ENCODE measurements around the gene FOXN3.
"Not testable (repeated sequence)": the region's sequence is repeated elsewhere in the genome, so short reads cannot be mapped to it uniquely, and the experiment has no call there.

FOXN3 gene

DNA sequence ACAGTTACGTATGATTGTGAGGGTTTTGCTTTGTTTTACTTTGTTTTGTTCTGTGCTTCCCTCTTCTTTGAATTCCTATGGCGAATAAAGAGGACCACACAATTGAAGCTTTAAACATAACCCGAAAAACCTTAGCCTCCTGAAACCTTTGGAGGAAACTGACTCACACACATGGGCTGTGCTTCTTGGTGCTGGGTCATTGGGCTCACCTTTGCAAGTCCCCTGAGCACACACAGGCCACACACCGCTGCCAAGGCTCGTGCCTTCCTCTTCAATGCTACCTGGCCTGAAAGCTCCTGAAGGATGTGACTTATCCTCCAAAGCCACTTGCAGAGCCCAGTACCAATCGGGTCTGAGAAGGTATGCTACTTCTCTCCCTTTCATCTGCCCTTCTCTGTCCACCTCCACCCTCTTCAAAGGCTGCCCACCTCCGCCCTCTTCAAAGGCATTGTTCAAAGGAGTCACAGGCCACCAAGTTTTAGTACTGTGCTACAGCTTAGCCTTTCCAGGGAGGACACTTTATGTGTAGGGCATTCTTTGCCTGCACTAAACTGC lies 114.6 kb downstream of the FOXN3 start:
- no peak for DNase-seq

DNA sequence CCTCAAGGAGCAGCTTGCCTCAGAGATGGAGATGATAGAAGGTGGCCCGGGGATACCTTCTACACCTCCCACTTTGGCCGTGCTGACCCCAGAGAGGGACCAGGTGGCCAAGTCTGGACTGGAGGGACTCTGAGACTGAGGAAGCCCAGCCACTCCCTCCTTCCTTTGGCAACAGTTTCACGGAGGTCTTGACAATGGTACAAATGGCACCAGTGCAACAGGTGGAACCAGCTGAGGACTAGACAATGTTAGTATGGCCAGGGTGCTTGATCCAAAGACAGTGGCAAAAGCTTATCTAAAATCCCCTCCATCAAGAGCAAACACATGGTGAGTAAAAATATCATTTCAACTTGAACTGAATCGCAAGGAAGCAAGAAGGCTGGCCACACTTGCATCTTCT lies 117.4 kb downstream of the FOXN3 start:
- DNase-seq: no peak

DNA sequence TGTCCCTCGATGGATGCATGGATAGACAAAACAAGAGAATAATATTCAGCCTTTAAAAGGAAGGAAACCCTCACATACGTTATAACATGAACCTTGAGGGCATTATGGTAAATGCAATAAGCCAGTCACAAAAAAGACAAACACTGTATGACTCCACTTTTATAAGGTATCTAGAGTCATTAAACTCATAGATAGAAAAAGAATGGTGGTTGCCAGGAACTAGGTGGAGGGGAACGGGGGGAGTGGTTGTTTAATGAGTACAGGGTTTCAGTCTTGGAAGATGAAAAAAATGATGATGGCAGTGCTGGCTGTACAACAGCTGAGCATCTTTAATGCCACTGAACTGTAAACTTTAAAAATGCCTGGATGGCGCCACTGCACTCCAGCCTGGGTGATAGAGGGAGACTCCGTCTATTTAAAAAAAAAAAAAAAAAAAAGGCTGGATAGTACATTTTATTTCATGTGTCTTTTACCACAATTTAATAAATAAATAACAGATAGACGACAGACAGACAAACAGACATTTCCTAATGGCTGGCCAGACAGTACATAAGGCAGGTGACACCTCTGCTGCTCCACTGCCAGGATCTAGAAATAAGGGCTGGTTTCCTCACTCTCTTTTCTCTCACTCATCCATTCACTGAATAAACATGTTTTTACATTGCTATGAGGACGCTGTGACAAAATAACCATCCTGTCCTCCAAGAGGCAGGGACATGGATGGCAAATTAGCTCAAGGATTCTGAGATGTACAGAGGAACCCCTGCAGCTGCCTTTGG lies 118.8 kb downstream of the FOXN3 start:
- DNase-seq: no peak

DNA sequence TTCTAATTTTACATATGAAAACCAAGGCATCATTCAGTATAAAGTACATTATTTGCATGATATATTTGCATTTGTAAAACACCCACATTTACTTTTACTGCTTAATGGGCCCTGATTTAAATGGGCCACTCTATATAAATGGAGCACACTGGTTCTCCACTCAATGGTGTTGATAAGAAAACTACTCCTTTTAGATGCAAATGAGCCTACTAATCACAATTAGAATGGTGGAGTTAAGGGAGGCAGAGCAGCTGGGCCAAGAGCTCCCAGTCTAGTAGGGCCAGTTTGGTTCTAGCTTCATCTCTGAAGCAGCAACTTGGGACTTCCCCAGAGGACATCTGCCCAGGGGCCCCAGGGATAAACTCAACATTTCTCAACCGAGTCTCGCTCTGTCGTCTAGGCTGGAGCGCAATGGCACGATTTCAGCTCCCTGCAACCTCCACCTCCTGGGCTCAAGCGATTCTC lies 120.7 kb downstream of the FOXN3 start:
- no peak for DNase-seq

DNA sequence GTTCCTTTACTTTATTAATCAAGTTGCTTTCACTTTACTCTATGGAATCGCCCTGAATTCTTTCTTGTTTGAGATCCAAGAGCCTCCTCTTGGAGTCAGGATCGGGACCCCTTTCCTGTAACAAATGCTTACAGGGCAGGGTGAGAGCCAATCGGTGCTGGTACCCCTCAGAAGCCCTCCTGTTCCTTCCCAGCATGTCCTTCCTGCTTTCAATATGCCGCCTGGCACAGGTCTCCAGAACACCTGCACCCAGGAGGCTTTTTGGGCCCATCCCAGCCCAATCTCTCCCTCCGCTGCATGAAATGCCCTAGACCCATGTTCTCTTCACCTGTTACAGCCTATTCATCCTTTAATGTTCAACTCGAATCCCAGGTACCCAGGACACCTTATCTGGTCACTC lies 122.2 kb downstream of the FOXN3 start:
- no peak for DNase-seq

DNA sequence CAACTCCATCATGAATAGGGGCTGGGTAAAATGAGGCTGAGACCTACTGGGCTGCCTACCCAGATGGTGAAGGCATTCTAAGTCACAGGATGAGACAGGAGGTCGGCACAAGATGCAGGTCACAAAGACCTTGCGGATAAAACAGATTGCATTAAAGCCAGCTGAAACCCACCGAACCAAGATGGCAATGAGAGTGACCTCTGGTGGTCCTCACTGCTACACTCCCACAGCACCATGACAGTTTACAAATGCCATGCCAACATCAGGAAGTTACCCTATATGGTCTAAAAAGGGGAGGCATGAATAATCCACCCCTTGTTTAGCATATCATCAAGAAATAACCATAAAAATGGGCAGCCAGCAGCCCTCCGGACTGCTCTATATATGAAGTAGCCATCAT lies 122.6 kb downstream of the FOXN3 start:
- DNase-seq: not testable (repeated sequence)

DNA sequence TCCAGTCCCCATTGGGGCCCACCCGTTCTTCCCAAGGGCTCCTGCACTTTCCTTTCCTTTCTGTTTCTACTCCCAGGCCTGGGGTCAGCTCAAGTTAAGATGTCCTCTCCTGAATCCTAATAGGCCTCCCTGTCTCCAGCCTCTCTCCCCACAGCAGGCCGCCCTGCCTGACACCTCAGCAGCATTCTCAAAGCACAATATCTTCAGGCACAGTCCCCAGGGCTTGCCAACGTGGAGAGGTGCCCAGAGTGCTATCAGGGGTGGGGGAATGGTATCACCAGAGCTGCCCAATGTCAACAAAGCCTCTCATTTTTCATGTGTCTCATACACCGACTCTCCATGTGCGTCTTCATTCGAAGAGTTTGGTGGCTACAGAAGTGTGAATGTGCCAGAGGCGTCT lies 123.0 kb downstream of the FOXN3 start:
- DNase-seq: no peak

DNA sequence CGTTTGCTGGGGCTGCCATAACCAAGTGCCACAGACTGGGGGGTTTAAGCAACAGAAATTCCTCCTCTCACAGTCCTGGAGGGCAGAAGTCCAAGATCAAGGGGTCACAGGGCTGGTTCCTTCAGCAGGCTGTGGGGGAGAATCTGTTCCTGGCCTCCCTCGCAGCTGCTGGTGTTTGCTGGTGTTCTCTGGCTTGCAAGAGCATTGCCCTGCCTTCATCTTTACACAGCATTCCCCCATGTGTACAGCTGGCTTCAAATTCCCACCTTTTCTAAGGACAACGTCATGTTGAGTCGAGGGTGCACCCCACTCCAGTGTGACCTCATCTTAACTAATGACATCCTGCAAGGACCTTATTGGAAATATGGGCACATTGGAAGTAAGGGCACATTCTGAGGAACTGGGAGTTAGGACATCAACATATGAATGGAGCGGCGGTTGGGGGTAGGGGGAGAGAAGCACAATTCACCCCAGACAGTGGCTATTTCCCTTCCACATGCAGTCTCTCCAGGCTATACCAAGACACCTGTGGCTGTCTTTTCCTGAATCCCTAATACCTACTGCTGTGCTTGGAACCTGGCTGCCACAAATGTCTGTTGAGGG lies 123.6 kb downstream of the FOXN3 start:
- no peak for DNase-seq

DNA sequence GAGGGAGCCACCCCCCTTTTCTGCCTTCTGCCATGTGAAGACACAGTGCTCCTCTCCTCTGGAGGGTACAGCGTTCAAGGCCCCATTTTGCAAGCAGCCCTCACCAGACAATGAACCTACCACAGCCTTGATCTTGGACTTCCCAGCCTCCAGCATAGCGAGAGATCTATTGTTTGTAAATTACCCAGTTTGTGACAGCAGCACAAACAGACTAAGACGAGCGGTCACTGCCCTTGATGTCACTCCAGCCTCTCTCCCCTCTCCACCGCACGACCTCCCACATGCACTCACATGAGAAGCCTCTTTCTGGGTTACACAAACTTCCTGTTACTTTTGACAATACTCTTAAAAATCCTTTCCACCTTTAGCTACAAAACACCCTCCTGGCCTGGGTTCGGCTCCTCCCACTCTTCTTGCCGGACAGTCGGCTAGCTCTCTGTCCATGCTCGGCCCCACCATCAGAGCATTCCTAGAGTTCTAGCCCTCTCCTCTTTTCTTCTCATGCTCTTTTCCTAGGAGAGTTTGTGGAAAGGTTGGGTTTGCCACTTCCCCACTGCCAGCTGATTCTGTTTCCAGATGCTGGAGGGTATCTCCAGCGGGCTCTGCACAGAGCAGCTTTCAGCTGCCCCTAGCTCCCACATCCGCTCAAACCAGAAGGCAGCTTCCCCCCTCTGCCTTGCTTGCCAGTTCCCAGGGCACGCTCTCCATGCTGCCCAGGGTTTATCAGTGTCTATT lies 124.3 kb downstream of the FOXN3 start:
- no peak for DNase-seq

DNA sequence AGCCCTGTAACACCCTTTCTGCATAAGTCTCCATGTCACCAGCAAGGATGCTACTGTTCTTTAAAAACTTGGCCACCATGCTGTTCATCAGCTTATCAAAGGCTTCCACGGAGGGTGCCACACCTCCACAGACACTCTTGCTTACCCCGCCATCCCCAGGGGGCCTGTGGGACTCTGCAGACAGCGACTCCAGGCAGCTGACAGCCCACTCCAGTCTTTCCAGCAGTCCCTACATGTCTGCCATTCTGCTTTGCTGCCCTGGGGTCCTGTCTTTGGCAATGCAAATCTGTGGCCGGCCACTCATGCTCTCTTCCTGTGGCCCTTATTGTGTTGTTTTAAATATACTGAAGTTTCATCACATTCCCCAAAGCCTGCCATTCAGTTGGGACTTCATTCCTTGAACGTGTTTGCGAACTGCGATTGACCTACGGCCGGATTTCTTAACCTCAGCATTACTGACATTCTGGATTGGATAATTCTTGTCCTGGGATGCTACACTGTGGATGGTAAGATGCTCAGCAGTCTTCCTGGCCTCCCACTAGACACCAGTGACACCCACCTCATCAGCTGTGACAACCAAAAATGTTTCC lies 125.6 kb downstream of the FOXN3 start:
- no peak for DNase-seq

DNA sequence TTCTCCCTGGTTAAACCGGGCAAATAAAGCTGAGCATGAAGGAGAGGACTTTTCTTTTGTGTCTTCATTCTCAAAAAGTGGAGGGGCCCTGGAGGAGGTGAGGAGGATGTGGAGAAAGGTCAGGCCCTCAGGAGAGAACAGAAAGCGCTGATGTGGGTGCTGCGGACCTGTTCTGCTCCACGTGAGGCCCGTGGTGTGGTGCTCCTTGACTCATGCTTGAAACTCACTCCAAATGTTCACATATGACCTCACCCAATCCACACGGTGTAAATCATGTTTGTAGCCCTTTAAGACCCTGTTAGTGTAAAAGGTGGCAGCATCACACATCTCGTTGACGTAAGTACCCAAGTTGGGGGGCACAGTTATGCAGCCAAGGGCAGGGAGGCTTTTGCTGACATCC lies 126.2 kb downstream of the FOXN3 start:
- no peak for DNase-seq

DNA sequence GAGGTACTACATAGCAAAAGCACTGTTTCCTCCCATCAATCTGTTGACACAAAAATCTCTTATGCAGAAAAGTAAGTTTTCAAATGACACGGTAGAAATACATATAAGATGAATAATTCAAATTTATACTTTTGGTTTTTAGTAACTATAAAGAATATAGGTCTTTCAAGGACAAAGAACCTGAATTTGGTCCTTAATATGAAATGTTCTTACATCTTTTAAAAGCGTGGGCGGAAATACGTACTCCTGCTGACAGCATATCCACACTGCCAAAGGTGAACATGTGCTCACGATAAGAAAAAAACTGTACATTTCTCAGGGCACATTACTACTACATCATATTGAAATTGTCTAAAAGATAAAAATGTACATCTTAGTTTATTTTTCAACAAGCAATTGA lies 127.6 kb downstream of the FOXN3 start:
- no peak for DNase-seq

DNA sequence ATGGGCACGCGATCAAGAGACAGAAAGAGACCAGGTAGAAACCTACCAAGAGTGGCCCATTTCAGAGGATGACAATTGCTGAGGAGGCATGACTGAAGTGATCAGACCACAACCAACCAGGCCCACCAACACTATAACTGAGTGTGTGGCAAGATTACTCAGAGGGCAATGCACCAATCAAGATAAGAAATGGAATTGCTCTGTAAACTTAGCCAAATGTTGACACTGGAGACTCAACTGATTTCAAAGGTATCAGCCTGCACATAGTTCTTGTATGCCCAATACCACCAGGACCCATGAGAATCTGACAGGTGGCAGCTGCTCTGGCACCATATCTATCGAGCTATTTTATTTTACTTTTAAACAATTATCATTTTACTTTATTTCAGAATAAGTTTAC lies 128.9 kb downstream of the FOXN3 start:
- DNase-seq: no peak

DNA sequence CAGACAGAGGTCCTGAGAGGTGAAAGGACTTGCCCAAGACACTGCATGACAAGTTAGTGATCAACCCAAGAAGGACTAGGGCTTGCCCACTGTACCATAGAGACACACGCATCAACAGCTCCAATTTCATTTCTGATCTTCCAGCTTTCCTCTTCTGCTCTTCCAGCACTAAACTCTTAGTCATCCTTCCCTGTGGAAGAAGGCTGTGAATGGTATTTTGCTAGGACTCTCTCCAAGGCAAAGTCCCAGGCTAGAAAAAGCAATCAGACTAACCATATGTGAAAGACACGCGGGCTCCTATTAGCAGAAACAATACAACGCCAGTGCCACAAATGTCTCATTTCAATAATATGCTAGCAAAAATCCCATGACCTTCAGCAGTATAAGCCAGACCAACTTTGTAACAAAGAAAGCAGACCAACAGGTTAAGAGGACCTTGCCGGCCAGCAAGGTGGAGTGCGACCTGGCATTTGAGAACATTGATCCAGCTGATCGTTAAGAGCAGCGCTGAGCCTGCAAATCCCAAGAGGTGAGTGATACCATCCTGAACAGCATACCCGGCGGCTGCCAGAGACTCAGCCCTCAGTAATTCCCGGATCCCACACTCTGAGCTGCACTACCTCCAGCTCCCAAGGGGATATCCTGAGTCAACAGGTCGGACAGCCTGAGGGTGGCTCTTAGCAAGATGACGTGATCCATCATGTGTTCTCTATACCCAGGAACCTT lies 132.5 kb downstream of the FOXN3 start:
- no peak for DNase-seq

DNA sequence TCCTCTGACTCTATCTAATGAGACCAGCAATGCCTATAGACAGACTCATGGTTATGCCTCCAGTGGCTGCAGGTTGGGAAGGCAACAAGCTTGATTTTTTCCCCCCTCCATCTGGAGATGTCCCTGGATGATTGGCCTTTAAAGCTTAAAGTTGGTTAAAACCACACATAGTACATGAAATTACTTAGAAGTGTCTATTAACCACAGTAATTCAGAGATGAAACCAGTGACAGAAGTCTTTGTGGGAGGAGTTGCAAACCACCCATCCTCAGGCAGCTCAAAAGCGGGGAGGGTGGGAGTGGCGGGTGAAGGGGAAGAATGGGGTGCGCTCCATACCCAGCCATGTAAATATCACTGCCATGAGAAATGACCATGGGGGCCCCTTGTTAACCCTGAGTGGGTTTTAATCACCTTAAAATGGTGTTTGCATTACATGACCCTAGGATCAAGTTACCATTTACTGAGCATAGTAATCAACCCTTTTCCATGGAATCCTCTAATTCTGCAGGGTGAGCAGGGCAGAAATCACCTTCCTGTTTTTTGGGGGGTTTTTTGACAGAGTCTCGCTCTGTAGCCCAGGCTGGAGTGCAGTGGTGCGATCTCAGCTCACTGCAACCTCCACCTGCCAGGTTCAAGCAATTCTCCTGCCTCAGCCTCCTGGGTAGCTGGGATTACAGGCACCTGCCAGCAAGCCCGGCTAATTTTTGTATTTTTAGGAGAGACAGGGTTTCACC lies 133.5 kb downstream of the FOXN3 start:
- peak in 1 of 5 donors; percentile 50 for DNase-seq

DNA sequence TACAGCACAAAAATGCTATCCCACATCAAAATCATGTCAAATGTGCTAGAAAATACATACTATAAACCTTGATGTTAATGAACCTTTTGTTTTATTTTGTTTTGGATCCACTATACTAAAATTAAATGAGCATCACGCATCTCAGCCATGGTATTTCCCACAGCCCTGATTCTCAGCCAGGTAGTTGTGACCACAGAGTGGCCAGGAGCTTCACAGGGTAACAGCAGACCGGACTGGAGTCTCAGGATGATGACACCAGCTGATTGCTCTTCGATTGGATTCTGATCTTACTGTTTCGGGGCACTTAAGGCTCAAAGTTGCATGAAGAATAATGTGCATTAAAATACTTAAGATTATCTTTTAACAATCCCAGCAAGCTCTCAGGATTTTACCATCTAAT lies 134.8 kb downstream of the FOXN3 start:
- no peak for DNase-seq

DNA sequence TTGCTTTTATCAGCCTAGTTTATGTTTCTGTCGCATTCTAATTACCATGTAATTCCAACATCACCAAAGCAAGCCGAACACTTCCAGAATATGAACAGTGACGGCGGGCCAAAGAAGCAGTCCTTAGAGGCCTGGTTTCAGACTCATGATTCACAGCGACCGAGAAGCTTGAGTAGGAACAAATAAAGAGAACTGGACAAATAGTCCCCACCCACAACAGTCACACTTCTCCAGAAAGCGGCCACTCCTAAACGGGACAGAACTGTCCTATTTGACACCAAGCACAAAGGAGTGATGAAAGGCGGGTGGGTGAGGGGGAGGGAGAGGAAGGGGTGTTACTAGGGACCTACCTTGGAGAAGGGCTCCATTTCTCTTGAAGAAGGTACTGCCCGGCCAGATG lies 136.4 kb downstream of the FOXN3 start:
- DNase-seq: no peak

DNA sequence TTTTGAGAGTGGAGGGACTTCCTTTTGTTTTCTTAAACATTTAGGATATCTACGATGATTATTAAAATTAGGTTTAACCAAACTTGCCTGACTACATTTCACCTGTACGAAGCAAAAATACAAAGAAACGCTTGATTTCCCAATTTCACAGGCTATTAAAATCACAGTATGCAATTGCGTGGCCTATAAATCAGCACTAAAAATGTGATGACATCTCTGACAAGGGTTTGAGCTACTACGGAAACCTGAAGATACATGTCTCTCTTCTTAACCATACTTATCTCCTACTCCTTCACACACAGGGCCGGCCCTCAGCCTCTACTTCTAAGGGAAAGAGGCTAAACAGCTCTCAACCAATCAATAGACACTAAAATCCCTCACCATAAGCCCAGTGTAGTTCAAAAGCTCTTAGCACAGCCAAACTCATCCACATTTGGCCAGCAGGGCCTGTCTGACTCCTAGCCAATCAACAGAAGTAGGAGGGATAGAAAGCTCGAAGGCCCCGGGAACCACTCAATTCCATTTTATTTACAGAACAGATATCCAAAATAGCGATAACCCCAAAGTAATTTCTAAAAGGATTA lies 137.3 kb downstream of the FOXN3 start:
- DNase-seq: no peak

DNA sequence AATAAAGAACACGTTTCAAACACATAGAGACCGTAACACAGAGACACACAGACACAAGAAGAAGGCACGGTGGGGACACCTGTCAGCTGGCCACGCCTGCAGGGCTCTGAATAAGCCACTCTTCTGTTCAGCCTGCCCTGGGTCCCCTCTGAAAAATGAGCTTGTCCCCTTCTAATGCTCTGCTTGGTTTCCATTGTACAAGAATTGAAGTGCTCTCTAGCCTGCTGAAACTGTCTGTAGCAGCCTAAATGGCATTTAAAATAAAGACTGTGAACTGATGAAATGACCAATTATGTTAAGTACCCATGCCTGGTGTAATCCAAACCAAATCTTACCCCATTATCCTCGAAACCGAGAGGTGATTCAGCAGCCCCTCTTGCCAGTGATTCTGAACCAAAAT lies 139.8 kb downstream of the FOXN3 start:
- DNase-seq: peak in 1 of 5 donors; percentile 7

DNA sequence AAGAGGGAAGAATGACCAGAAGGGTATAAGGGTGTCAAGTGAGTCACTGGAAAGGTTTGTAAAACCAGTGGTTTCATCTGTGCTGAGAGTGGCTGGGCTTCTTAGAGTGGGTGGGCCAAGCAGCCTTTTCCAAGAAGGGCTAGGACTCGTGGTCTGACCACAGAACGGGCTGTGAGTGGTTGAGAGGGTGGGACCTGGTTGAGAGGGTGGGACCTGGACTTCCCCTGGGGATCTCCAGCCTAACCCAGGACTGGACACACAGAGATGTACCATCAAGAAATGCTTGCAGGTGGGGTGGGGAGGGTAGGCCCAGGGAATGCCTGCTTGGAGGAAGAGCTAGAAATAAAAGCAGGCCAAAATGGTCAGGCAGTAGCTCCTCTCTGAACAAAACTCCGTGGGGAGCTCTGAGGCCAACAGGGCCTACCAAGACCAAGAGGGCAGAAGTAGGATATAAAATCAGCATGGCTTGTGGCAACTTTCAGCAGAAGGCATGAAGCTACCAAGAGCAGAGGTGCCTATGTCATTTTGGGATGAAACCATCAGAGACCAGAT lies 140.5 kb downstream of the FOXN3 start:
- DNase-seq: peak in 1 of 5 donors; percentile 80
